Kidney (tissue), 14 donors: ENCODE data around the gene TLX1. TPM values are rescaled to one million over a fixed set of nuclear protein-coding genes. Genes with fewer than 3 reads are reported as not detected.

ENCODE experiments used
- DNase-seq, 5 donors: peaks; one replicate each; pipeline ENCODE4 v3.0.0-alpha.2; 2013 to 2020
- FAIRE-seq: peaks from 2 replicates; lab custom pipeline; 2012; peaks lifted over from hg19 to GRCh38; lab: Jason Lieb, UNC
- H3K27ac ChIP-seq, 2 donors: one replicate each; pipeline ENCODE4 v1.7.0; 2013; ENCODE audit warnings: low read depth in 2 of 2, low read length in 2 of 2, inconsistent platforms in 1 of 2
- H3K27me3 ChIP-seq: one replicate; pipeline ENCODE4 v1.7.1; 2013; ENCODE audit warnings: low read length, inconsistent platforms; ENCODE audit not compliant: control insufficient read depth, insufficient read depth
- H3K36me3 ChIP-seq, 3 donors: one replicate each; pipeline versions ENCODE4 v1.7.0 to v1.7.1; 2013; ENCODE audit warnings: low read length in 3 of 3, control low read depth in 1 of 3, inconsistent platforms in 1 of 3; ENCODE audit not compliant: insufficient read depth in 3 of 3, control insufficient read depth in 2 of 3
- H3K4me1 ChIP-seq, 3 donors: one replicate each; pipeline versions ENCODE4 v1.7.0 to v1.7.1; 2013; ENCODE audit warnings: low read length in 3 of 3, inconsistent platforms in 1 of 3, low read depth in 1 of 3; ENCODE audit not compliant: control insufficient read depth in 2 of 3, insufficient read depth in 2 of 3
- H3K4me3 ChIP-seq, 3 donors: one replicate each; pipeline versions ENCODE4 v1.7.0 to v1.8.1; 2013; ENCODE audit warnings: low read length in 3 of 3, control low read depth in 1 of 3, inconsistent platforms in 1 of 3
- H3K9ac ChIP-seq, 3 donors: one replicate each; pipeline versions ENCODE4 v1.7.0 to v1.7.1; 2013; ENCODE audit warnings: low read length in 3 of 3, control low read depth in 1 of 3, inconsistent platforms in 1 of 3
- H3K9me3 ChIP-seq, 3 donors: one replicate each; pipeline versions ENCODE4 v1.7.0 to v1.7.1; 2013; ENCODE audit warnings: low read length in 3 of 3, control low read depth in 1 of 3, inconsistent platforms in 1 of 3; ENCODE audit not compliant: control insufficient read depth in 2 of 3, insufficient read depth in 1 of 3
- CTCF ChIP-seq: IDR thresholded peaks from 3 replicates; pipeline ENCODE4 v1.5.1; 2012; ENCODE audit warnings: mild to moderate bottlenecking, moderate library complexity, borderline replicate concordance; ENCODE audit not compliant: insufficient read depth; ENCODE audit errors: extremely low read depth
- intact Hi-C: fragments of 100-400 bp; cut with DNase I; formaldehyde crosslinking; loops from one replicate; pipeline ENCODE4 v1.11.1; 2022
- polyA plus RNA-seq: library from polyadenylated mRNA; stranded (reverse); fragments of 350-450 nt; fragmentation: Illumina TruSeq; extraction: RNeasy Lipid Tissue Mini Kit (QIAGEN cat#74804); gene quantifications from one replicate; pipeline ENCODE4 v1.2.3, GENCODE V29; 2014; ENCODE audit warnings: low read depth, low replicate concordance; ENCODE audit not compliant: insufficient read depth
- total RNA-seq: library from RNA; stranded (reverse); fragmentation: NEBNext Ultra II Directional; extraction: Animal tissue kit (Norgen Biotek cat#: 25700); gene quantifications from one replicate; pipeline ENCODE4 v1.2.1, GENCODE V29; 2021
- donor health status: control.
- donor health status: control.
- donor health status: control.
- donor health status: control.
- donor health status: control.
- donor health status: DM: yes; HTN: yes; CAD: no.
- donor health status: Normal renal cell carcinoma (clear cell type).

Gene TLX1
- total and polyA plus RNA-seq, 2 donors from 2014 or later: not detected

DNA sequence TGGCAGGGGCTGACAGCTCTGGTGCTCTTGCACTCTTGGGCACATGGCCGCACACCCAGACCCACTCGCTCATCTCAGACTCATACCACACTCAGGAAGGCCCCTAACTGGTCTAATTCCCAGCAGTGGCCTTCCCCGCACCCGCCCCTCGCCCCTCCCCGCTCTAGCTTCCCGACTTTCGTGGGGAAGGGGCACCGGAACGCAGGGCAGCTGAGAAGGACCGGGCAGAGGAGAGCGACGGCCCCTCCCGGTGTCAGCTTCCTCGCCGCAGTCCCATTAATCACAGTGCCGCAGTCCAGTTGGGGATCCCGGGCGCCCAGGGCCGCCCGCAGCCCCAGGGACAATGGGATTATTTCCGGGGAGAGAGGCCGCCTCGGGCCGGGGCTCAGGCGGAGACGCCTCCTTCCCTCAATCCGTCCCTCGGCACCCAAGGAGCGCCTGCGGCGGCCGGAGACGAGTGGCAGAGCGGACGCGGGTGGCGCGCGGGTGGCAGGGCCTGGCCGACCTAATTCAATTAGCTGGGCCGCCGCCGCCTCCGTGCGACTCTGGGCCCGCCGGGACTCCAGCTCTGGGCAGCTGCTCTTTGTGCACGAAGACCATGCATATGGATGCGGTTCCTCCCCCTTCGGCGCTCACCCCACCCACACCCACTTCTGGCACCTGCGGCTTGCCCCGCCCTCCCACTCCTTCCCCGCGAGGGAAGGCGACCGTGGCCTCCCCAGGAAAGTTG is 7.8 kb upstream of the TLX1 start:
- FAIRE-seq (no peak), DNase-seq (peak in 1 of 5 donors; percentile 73)
- Histone ChIP-seq H3K9ac (no peak overlapping the region), H3K4me1 (peaks cover 0 to 8% (median 0%) of the 10 kb centered on the region in 3 donors), H3K4me3 (no peak overlapping the region), H3K9me3 (no peaks in the 10 kb centered on the region), H3K27me3 (peaks cover 71% of the 10 kb centered on the region), H3K36me3 (no peaks in the 10 kb centered on the region), H3K27ac (no peak overlapping the region)
- no peak for TF ChIP-seq CTCF
- intact Hi-C loops: no loop called here

DNA sequence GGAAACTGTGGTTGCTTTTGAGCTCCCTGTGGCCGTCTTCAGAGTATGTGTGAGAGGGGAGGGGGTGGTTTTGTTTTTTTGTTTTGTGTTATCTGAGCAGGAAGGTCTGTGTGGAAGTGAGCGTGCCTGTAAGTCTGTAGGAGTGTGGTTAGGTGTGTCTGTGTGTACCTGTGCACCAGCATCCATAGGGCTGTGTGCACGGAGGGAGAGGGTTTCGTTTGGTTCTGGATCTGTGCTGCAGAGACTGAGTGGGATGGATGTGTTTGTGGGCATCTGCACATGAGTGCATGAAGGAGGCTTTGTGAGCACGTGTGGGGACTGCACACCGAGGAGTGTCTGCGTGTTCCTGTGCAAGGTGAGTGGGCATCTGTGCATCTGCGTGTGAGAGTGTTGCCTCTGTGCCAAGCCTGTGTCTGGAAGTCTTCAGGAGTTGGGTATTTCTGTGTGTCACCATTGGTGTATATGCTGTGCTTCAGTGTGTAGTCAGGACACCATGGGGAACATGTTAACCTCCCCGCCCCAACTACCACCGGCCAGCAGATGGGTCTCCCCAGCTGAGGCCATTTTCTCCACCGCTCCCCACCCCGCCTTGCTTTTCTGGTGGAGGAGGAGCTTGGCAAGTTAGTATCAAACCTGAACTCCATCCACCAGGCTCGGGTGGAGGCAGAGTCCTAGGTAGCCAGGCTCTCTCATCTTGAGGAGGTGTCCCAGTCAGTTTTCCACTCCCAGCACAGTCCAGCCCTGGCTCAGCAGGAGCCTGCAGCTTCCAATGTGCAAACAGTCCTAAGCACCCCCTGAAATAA is 7.1 kb upstream of the TLX1 start:
- intact Hi-C loops: no loop called here
- DNase-seq (no peak), FAIRE-seq (no peak)

GRCh38 chr10:101124933-101125332 is 6.2 kb upstream of the TLX1 start:
- intact Hi-C loops: no loop called here
- TF ChIP-seq CTCF: no peak
- Histone ChIP-seq H3K9me3 (no peaks in the 10 kb centered on the region), H3K36me3 (no peaks in the 10 kb centered on the region), H3K27ac (no peak overlapping the region), H3K4me3 (no peak overlapping the region), H3K9ac (no peak overlapping the region), H3K4me1 (peaks cover 0 to 8% (median 0%) of the 10 kb centered on the region in 3 donors), H3K27me3 (peaks cover 79% of the 10 kb centered on the region)
- DNase-seq (no peak), FAIRE-seq (no peak)

More for the DNA sequence above, 7.1 kb upstream of the TLX1 start:
- no peaks in the 10 kb centered on the region for H3K9me3 ChIP-seq
- H3K27me3 ChIP-seq: peaks cover 77% of the 10 kb centered on the region
- H3K9ac ChIP-seq: no peak overlapping the region
- H3K27ac ChIP-seq: no peak overlapping the region
- no peaks in the 10 kb centered on the region for H3K36me3 ChIP-seq
- no peak overlapping the region for H3K4me3 ChIP-seq
- H3K4me1 ChIP-seq: peaks cover 0 to 8% (median 0%) of the 10 kb centered on the region in 3 donors
- TF ChIP-seq CTCF: no peak
